ENCODE measurements around the gene DEF6.

DNA sequence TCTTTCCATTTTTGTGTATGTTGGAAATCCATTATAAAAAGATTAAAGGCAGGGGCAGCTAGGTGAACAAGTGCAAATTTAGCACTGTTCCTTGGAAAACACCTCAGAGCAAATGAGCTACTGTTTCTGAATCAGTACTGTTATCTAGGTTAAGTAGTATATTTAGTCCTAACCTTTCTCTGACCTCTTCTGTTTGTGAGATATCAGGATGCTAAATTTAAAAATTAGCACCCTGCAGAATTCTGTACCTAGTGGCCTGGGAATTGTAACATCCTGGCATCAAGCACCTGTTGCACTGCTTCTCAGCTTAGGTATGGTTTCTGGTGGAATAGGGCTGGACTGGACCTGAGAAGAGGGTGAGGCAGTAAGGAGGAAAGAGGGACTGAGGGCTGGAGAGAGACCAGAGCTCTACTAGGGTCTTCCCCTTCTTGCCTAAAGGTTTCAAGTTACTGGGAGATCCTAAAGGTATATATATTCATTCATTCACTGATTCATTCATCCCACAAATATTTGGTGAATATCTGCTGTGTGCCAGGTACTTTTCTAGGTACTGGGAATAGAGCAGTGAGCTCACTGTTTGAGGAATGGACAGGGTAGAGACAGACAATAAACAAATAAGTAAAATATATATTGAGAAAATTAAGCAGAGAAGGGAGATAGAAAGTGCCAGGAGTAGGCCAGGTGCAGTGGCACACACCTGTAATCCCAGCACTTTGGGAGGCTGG, 32.9 kb upstream of the DEF6 start:
- TF ChIP-seq, protein P1, sequence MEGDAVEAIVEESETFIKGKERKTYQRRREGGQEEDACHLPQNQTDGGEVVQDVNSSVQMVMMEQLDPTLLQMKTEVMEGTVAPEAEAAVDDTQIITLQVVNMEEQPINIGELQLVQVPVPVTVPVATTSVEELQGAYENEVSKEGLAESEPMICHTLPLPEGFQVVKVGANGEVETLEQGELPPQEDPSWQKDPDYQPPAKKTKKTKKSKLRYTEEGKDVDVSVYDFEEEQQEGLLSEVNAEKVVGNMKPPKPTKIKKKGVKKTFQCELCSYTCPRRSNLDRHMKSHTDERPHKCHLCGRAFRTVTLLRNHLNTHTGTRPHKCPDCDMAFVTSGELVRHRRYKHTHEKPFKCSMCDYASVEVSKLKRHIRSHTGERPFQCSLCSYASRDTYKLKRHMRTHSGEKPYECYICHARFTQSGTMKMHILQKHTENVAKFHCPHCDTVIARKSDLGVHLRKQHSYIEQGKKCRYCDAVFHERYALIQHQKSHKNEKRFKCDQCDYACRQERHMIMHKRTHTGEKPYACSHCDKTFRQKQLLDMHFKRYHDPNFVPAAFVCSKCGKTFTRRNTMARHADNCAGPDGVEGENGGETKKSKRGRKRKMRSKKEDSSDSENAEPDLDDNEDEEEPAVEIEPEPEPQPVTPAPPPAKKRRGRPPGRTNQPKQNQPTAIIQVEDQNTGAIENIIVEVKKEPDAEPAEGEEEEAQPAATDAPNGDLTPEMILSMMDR (IDR thresholded peaks at IDR 0.05): no peak
- TF ChIP-seq POLR2AphosphoS5 (IDR thresholded peaks at IDR 0.05) (no peak), POLR2A (IDR thresholded peaks at IDR 0.05) (no peak)
